Fibroblast of lung (primary cell): ENCODE measurements around the gene THOC2.

Experiments used
- CTCF ChIP-seq, 2 donors: IDR thresholded peaks in 1 of 2; conservative IDR thresholded peaks in 1 of 2; 1 replicate in 1 of 2; 2 replicates in 1 of 2; pipeline ENCODE4 v1.5.1; 2011 to 2012; ENCODE audit warnings: low read length in 2 of 2, control low read depth in 1 of 2, inconsistent platforms in 1 of 2, low read depth in 1 of 2, mild to moderate bottlenecking in 1 of 2
- EZH2 ChIP-seq: IDR thresholded peaks from 2 replicates; pipeline ENCODE4 v1.5.1; 2012; ENCODE audit warnings: low read length, control low read depth, mild to moderate bottlenecking; ENCODE audit errors: missing control alignments

DNA sequence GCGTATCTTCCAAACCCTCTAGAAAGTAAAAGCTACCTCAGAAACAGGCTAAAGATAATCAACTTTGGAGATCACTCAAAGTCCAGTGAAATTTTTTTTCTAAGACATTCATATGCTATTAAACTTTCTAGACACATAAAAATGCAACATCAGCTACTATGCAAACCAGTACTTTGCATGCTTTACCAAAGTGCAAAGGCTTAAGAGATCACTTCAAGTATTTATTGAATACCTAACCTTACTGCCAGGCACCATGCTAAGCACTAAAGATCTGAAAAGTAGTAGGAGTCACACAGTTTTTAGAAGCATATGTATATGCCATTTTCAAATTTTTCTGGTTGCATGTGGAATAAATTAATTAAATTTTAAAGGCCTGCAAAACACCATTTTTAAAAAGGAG is 115.8 kb downstream of the THOC2 start:
- TF ChIP-seq CTCF (conservative IDR thresholded peaks at IDR 0.05 in 1 of 2, IDR thresholded peaks at IDR 0.05 in 1 of 2; ENCODE audit: low read depth in 1 of 2, low read length in 2 of 2) = no peak
- no peak for TF ChIP-seq EZH2
